H1 (cell line): ENCODE data around the gene SLC25A42.

Experiments
- CTCF ChIP-seq, 3 experiments: IDR thresholded peaks; 1 replicate in 2 of 3; 2 replicates in 1 of 3; pipeline versions ENCODE4 v1.5.1 to v1.6.1; 2011; ENCODE audit warnings: low read length in 3 of 3, mild to moderate bottlenecking in 3 of 3, inconsistent platforms in 2 of 3, low read depth in 1 of 3, moderate library complexity in 1 of 3; ENCODE audit not compliant: insufficient read depth in 1 of 3; ENCODE audit errors: control extremely low read depth in 1 of 3
- GTF2F1 ChIP-seq: IDR thresholded peaks from 2 replicates; pipeline ENCODE4 v1.6.1; 2012; ENCODE audit warnings: low read depth, low read length, improper control_type of control experiment, borderline replicate concordance
- MAX ChIP-seq: IDR thresholded peaks from 2 replicates; pipeline ENCODE4 v1.6.1; 2012; ENCODE audit warnings: inconsistent platforms
- SP4 ChIP-seq: IDR thresholded peaks from 2 replicates; pipeline ENCODE4 v1.6.1; 2012; ENCODE audit warnings: low read length, inconsistent platforms

- TF ChIP-seq SP4 (no peak), MAX (no peak), CTCF (IDR thresholded peaks at IDR 0.05; ENCODE audit: control extremely low read depth in 1 of 3, insufficient read depth in 1 of 3, low read depth in 1 of 3, low read length in 3 of 3) (no peak), GTF2F1 (no peak)
These were observed 23.9 kb downstream of the SLC25A42 start for GRCh38 chr19:19087676-19088075.
